Measurements from ENCODE around the gene SLIT3.

SLIT3 gene

DNA sequence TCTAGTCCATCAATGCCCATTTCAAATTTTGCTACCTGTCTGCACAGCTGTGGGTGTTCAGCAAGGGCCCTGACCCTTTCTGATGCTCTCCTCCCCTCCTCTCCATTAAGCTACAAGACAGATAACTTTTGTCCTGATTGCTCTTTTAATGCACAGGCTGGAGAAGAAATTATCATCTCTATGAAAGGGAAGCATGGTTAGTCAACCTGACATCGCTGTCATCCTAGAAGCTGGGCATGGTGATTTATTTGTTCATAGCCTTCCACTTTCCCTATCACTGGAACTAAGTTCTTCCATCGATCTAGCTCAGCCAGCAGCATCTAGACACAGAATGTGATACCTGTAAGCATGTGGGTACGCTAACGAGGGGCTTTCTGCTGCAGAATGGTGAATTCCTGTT is 50.1 kb downstream of the SLIT3 start:
- Histone ChIP-seq H2AFZ (no peak overlapping the region), H3K79me2 (peaks cover 16% of the 10 kb centered on the region), H3K36me3 (ENCODE audit: control insufficient read depth, insufficient read depth, low read length) (no peaks in the 10 kb centered on the region), H3K4me1 (peaks cover 29% of the 10 kb centered on the region), H3K9me3 (ENCODE audit: control insufficient read depth, low read length) (no peaks in the 10 kb centered on the region), H3K27ac (no peak overlapping the region), H3K4me3 (ENCODE audit: low read depth, low read length) (no peak overlapping the region), H3K27me3 (ENCODE audit: control insufficient read depth, insufficient read depth, low read length) (no peaks in the 10 kb centered on the region), H3K9ac (no peak overlapping the region), H3K4me2 (ENCODE audit: low read length) (no peak overlapping the region)
- no peak for TF ChIP-seq CTCF (IDR thresholded peaks at IDR 0.05)

- no peak overlapping the region for H3K9ac ChIP-seq
- H3K27me3 ChIP-seq (ENCODE audit: control insufficient read depth, insufficient read depth, low read length): no peaks in the 10 kb centered on the region
- peaks cover 24% of the 10 kb centered on the region for H3K4me1 ChIP-seq
- H3K4me3 ChIP-seq (ENCODE audit: low read depth, low read length): no peak overlapping the region
- no peak overlapping the region for H2AFZ ChIP-seq
- H3K9me3 ChIP-seq (ENCODE audit: control insufficient read depth, low read length): no peaks in the 10 kb centered on the region
- no peak overlapping the region for H3K4me2 ChIP-seq (ENCODE audit: low read length)
- H3K27ac ChIP-seq: no peak overlapping the region
- H3K36me3 ChIP-seq (ENCODE audit: control insufficient read depth, insufficient read depth, low read length): no peaks in the 10 kb centered on the region
- peaks cover 11% of the 10 kb centered on the region for H3K79me2 ChIP-seq
- no peak for TF ChIP-seq CTCF (IDR thresholded peaks at IDR 0.05)
Observed at GRCh38 chr5:169248996-169249395, 51.9 kb downstream of the SLIT3 start.

DNA sequence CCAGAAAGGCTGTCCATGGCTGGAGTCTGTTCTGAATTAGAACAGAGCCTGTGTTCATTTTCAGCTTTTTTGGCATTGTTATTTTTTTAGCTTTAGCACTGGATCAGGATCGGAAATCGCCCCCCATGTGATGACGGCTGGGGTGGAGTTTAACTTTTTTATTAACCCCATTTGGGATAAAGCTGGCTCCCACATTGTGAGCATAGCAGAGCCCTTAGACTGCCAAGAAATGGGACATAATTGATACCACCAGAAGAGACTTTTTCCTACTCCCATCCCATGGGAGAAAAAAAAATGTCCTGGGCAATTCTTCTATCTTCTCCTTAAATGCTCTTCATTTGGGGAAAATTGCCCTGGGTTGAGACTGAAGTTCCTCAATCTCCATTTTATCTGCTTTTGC is 52.4 kb downstream of the SLIT3 start:
- Histone ChIP-seq H3K27ac (no peak overlapping the region), H3K4me1 (peaks cover 28% of the 10 kb centered on the region), H3K9ac (no peak overlapping the region), H3K27me3 (ENCODE audit: control insufficient read depth, insufficient read depth, low read length) (no peaks in the 10 kb centered on the region), H3K79me2 (peaks cover 11% of the 10 kb centered on the region), H3K4me2 (ENCODE audit: low read length) (no peak overlapping the region), H3K4me3 (ENCODE audit: low read depth, low read length) (no peak overlapping the region), H2AFZ (no peak overlapping the region), H3K36me3 (ENCODE audit: control insufficient read depth, insufficient read depth, low read length) (no peaks in the 10 kb centered on the region), H3K9me3 (ENCODE audit: control insufficient read depth, low read length) (no peaks in the 10 kb centered on the region)
- TF ChIP-seq CTCF (IDR thresholded peaks at IDR 0.05): no peak

DNA sequence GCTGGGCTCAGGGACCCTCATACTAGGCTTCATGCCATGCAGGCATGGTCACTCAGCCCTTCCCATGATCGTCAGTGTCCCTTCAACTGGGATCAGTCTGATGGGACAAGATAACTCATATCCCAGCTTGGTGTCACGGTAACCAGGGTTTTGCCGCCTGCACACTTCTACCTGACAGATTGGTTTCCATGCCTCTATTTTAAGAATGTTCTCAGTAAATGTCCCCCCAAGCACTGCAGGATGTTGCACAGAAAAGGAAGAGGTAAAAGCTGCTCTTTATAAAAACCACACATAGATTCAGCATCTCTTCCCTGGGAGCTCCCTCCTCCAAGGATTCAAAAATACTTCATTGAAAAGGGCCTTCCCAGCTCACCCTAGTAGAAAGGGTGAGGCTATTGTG is 56.1 kb downstream of the SLIT3 start:
- Histone ChIP-seq H3K79me2 (peaks cover 6% of the 10 kb centered on the region), H3K27me3 (ENCODE audit: control insufficient read depth, insufficient read depth, low read length) (no peaks in the 10 kb centered on the region)

More for the DNA sequence above, 56.1 kb downstream of the SLIT3 start:
- H3K36me3 ChIP-seq (ENCODE audit: control insufficient read depth, insufficient read depth, low read length): no peaks in the 10 kb centered on the region
- no peak overlapping the region for H3K9ac ChIP-seq
- peaks cover 14% of the 10 kb centered on the region for H3K4me1 ChIP-seq
- no peaks in the 10 kb centered on the region for H3K9me3 ChIP-seq (ENCODE audit: control insufficient read depth, low read length)
- no peak overlapping the region for H3K4me3 ChIP-seq (ENCODE audit: low read depth, low read length)
- no peak overlapping the region for H2AFZ ChIP-seq
- no peak overlapping the region for H3K27ac ChIP-seq
- TF ChIP-seq CTCF (IDR thresholded peaks at IDR 0.05): no peak
- H3K4me2 ChIP-seq (ENCODE audit: low read length): no peak overlapping the region
